ENCODE measurements around the gene HCFC2.
"Not testable (repeated sequence)": the region's sequence is repeated elsewhere in the genome, so short reads cannot be mapped to it uniquely, and the experiment has no call there.

The HCFC2 gene

DNA sequence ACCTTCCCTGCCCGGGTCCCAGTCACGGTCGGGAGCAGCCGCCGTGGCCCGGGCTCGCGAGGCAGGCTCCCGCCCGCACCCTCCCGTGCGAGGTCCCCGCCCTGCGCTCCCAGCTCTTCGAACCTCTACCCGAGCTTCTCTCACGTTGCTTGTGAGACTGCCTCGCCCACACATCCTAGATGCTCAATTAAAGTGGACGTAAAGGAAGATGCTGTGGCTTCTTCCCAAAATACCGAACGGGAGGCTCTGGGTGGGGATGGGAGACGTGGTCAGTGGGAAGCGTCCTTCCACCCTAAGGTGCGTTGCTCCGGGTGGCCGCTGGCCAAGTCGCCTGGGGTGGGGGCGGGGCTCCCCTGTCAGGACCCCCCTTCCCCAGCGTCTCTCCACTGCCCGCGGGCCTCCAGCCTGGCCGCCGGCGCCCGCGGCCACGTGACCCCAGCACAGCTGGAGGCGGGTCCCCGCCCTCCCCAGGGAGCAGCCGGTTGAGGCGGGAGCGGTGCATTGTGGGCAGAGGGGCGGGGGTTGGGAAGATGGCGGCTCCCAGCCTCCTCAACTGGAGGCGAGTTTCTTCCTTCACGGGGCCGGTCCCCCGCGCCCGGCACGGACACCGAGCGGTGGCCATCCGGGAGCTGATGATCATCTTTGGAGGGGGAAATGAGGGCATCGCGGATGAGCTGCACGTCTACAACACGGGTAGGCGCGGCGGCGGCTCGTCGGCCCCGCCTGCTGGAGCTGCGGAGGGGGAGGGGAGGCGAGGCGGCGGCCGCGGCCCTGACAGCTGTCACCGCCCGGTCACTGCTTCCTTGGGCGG lies at the start of gene HCFC2:
Gene HCFC2, plus strand, starts transcription at position 501 of the 811 bp plus-strand sequence. Its CDS starts 30 bp downstream, at position 531.
- no peak within 1 kb of the TSS for H3K27ac ChIP-seq (ENCODE audit: low read depth, low read length, poor library complexity, severe bottlenecking)
- TF ChIP-seq EZH2 (IDR thresholded peaks at IDR 0.05; ENCODE audit: borderline replicate concordance, low read length), result no peak
- TF ChIP-seq, protein P1, sequence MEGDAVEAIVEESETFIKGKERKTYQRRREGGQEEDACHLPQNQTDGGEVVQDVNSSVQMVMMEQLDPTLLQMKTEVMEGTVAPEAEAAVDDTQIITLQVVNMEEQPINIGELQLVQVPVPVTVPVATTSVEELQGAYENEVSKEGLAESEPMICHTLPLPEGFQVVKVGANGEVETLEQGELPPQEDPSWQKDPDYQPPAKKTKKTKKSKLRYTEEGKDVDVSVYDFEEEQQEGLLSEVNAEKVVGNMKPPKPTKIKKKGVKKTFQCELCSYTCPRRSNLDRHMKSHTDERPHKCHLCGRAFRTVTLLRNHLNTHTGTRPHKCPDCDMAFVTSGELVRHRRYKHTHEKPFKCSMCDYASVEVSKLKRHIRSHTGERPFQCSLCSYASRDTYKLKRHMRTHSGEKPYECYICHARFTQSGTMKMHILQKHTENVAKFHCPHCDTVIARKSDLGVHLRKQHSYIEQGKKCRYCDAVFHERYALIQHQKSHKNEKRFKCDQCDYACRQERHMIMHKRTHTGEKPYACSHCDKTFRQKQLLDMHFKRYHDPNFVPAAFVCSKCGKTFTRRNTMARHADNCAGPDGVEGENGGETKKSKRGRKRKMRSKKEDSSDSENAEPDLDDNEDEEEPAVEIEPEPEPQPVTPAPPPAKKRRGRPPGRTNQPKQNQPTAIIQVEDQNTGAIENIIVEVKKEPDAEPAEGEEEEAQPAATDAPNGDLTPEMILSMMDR (IDR thresholded peaks at IDR 0.05; ENCODE audit: low read length), result no peak

DNA sequence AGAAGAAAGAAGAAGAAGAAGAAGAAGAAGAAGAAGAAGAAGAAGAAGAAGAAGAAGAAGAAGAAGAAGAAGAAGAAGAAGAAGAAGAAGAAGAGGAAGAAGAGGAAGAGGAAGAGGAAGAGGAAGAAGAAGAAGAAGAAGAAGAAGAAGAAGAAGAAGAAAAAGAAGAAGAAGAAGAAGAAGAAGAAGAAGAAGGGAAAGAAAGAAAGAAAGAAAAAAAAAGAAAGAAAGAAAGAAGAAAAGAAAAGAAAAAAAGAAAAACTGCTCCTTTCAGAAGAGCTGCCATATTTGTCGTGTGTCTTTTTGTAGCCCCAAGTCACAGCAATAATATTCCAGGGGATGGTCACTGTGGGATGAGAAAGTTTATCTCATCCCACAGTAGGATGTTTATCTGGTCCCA lies 42.5 kb upstream of the HCFC2 start:
- H3K36me3 ChIP-seq (ENCODE audit: insufficient read depth, low read length), result not testable (repeated sequence)

More for the DNA sequence above, at the start of gene HCFC2:
- no peaks in the 10 kb centered on the region for H3F3A ChIP-seq (ENCODE audit: insufficient read depth, low read length)
- H3K79me2 ChIP-seq (ENCODE audit: insufficient read depth, low read length), result no peaks in the 10 kb centered on the region
- H3K27me3 ChIP-seq (ENCODE audit: insufficient read depth, low read length), result no peaks in the 10 kb centered on the region
- no peaks in the 10 kb centered on the region for H4K20me1 ChIP-seq (ENCODE audit: insufficient read depth, low read length)
- peak within 1 kb of the TSS; percentile 99 for H3K4me2 ChIP-seq (ENCODE audit: low read length)
- no peak within 1 kb of the TSS for H2AFZ ChIP-seq (ENCODE audit: low read length)
- no peaks in the 10 kb centered on the region for H3K9me2 ChIP-seq (ENCODE audit: low read depth, low read length)
- no peaks in the 10 kb centered on the region for H3K36me3 ChIP-seq (ENCODE audit: insufficient read depth, low read length)
- peak within 1 kb of the TSS; percentile 97 for H3K4me3 ChIP-seq (ENCODE audit: low read depth, low read length, poor library complexity, severe bottlenecking)
- peaks cover 11% of the 10 kb centered on the region for H3K4me1 ChIP-seq (ENCODE audit: insufficient read depth, low read length, severe bottlenecking)
- H3K9ac ChIP-seq (ENCODE audit: low read length), result peak within 1 kb of the TSS; percentile 85
- no peaks in the 10 kb centered on the region for H3K9me3 ChIP-seq (ENCODE audit: low read length)

DNA sequence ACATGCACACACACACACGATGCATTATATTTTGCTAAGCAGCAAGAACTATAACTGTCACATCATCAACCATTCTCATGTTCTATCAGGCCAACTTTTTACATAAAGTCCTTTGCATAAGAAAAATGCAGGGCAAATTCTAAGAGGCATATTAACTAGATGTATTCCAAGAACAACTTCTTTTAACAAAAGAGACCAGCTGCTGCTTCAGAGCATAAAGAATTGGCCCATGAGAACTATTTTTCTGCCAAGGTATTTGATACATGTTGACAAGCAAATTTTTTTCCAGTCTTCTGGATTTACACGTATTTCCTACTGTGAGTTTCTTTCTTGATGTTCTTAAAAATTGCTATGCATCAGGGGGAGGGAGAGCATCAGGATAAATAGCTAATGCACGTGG lies 41.5 kb upstream of the HCFC2 start:
- no peak overlapping the region for H2AFZ ChIP-seq (ENCODE audit: low read length)
- H3K4me2 ChIP-seq (ENCODE audit: low read length), result no peak overlapping the region
- H3K27ac ChIP-seq (ENCODE audit: low read depth, low read length, poor library complexity, severe bottlenecking), result no peak overlapping the region
- H3K9me2 ChIP-seq (ENCODE audit: low read depth, low read length), result no peaks in the 10 kb centered on the region
- no peaks in the 10 kb centered on the region for H3F3A ChIP-seq (ENCODE audit: insufficient read depth, low read length)
- no peaks in the 10 kb centered on the region for H3K9me3 ChIP-seq (ENCODE audit: low read length)
- H3K4me3 ChIP-seq (ENCODE audit: low read depth, low read length, poor library complexity, severe bottlenecking), result no peak overlapping the region
- no peak overlapping the region for H3K9ac ChIP-seq (ENCODE audit: low read length)
- no peaks in the 10 kb centered on the region for H3K36me3 ChIP-seq (ENCODE audit: insufficient read depth, low read length)
- H4K20me1 ChIP-seq (ENCODE audit: insufficient read depth, low read length), result no peaks in the 10 kb centered on the region
- H3K4me1 ChIP-seq (ENCODE audit: insufficient read depth, low read length, severe bottlenecking), result no peaks in the 10 kb centered on the region
- TF ChIP-seq, protein P1 (IDR thresholded peaks at IDR 0.05; ENCODE audit: low read length), result no peak
- no peaks in the 10 kb centered on the region for H3K27me3 ChIP-seq (ENCODE audit: insufficient read depth, low read length)
- H3K79me2 ChIP-seq (ENCODE audit: insufficient read depth, low read length), result no peaks in the 10 kb centered on the region

More for the DNA sequence above, 42.5 kb upstream of the HCFC2 start:
- H3K9ac ChIP-seq (ENCODE audit: low read length); H3K27me3 ChIP-seq (ENCODE audit: insufficient read depth, low read length); H3K79me2 ChIP-seq (ENCODE audit: insufficient read depth, low read length); H3K27ac ChIP-seq (ENCODE audit: low read depth, low read length, poor library complexity, severe bottlenecking); H3K9me3 ChIP-seq (ENCODE audit: low read length); H2AFZ ChIP-seq (ENCODE audit: low read length); H3F3A ChIP-seq (ENCODE audit: insufficient read depth, low read length); H4K20me1 ChIP-seq (ENCODE audit: insufficient read depth, low read length); H3K9me2 ChIP-seq (ENCODE audit: low read depth, low read length); H3K4me3 ChIP-seq (ENCODE audit: low read depth, low read length, poor library complexity, severe bottlenecking); H3K4me1 ChIP-seq (ENCODE audit: insufficient read depth, low read length, severe bottlenecking); H3K4me2 ChIP-seq (ENCODE audit: low read length): not testable (repeated sequence)

DNA sequence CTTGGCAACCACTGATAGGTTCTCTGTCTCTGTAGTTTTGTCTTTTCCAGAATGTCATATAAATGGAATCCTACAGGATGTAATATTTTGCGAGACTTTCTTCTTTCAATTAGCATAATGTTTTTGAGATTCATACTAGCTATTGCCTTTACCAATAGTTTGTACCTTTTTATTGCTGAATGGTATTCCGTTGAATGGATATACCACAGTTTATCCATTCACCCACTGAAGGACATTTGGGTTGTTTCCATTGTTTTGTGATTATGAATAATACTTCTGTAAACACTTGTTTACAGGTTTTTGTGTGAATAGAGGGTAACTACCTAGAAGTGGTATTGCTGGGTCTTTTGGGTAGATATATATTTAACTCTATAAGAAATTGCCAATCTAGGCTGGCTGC lies 40.6 kb upstream of the HCFC2 start:
- H3K9me2 ChIP-seq (ENCODE audit: low read depth, low read length), result no peaks in the 10 kb centered on the region
- no peak overlapping the region for H3K4me2 ChIP-seq (ENCODE audit: low read length)
- H3K9ac ChIP-seq (ENCODE audit: low read length), result no peak overlapping the region
- H3K9me3 ChIP-seq (ENCODE audit: low read length), result no peaks in the 10 kb centered on the region
- no peaks in the 10 kb centered on the region for H3K79me2 ChIP-seq (ENCODE audit: insufficient read depth, low read length)
- no peaks in the 10 kb centered on the region for H4K20me1 ChIP-seq (ENCODE audit: insufficient read depth, low read length)
- H3K36me3 ChIP-seq (ENCODE audit: insufficient read depth, low read length), result no peaks in the 10 kb centered on the region
- no peak overlapping the region for H2AFZ ChIP-seq (ENCODE audit: low read length)
- H3F3A ChIP-seq (ENCODE audit: insufficient read depth, low read length), result no peaks in the 10 kb centered on the region
- no peaks in the 10 kb centered on the region for H3K4me1 ChIP-seq (ENCODE audit: insufficient read depth, low read length, severe bottlenecking)
- no peaks in the 10 kb centered on the region for H3K27me3 ChIP-seq (ENCODE audit: insufficient read depth, low read length)
- no peak overlapping the region for H3K4me3 ChIP-seq (ENCODE audit: low read depth, low read length, poor library complexity, severe bottlenecking)
- no peak overlapping the region for H3K27ac ChIP-seq (ENCODE audit: low read depth, low read length, poor library complexity, severe bottlenecking)
- no peak for TF ChIP-seq EZH2 (IDR thresholded peaks at IDR 0.05; ENCODE audit: borderline replicate concordance, low read length)
- TF ChIP-seq, protein P1 (IDR thresholded peaks at IDR 0.05; ENCODE audit: low read length), result no peak
